Calu3 (cell line): ENCODE measurements around the gene SMOC1. TPM values are rescaled to one million over a fixed set of nuclear protein-coding genes. Genes with fewer than 3 reads are reported as not detected.

Experiments used
- BruUV-seq: library from RNA; stranded (reverse); fragments of 400-500 nt; replicated peaks from 2 replicates; lab custom pipeline; 2021; lab: Mats Ljungman, UMichigan
- CTCF ChIA-PET: fragments of 300-600 bp; sonication (Branson Sonifier 250); formaldehyde crosslinking; loops from one replicate; lab custom pipeline; 2022; ENCODE audit warnings: antibody characterized with exemption; lab: Charles Lee
- DNase-seq: peaks from one replicate; pipeline ENCODE4 v3.0.0; 2022
- H3K27ac Mint-ChIP-seq: one replicate; pipeline ENCODE4 v1.8.0; 2022; ENCODE audit warnings: mixed read lengths; ENCODE audit not compliant: unreplicated experiment
- H3K27me3 Mint-ChIP-seq: one replicate; pipeline ENCODE4 v1.8.0; 2022; ENCODE audit warnings: mixed read lengths; ENCODE audit not compliant: unreplicated experiment
- H3K36me3 Mint-ChIP-seq: one replicate; pipeline ENCODE4 v1.8.0; 2022; ENCODE audit warnings: mild to moderate bottlenecking, moderate library complexity, mixed read lengths; ENCODE audit not compliant: insufficient read depth, unreplicated experiment
- H3K4me1 Mint-ChIP-seq: one replicate; pipeline ENCODE4 v1.8.0; 2022; ENCODE audit warnings: mild to moderate bottlenecking, low read depth, mixed read lengths; ENCODE audit not compliant: unreplicated experiment
- H3K4me3 Mint-ChIP-seq: one replicate; pipeline ENCODE4 v1.8.0; 2022; ENCODE audit warnings: mild to moderate bottlenecking, low read depth, moderate library complexity, mixed read lengths; ENCODE audit not compliant: unreplicated experiment
- H3K9me3 Mint-ChIP-seq: one replicate; pipeline ENCODE4 v1.8.0; 2022; ENCODE audit warnings: low read depth, mixed read lengths; ENCODE audit not compliant: unreplicated experiment
- CTCF ChIP-seq: fragments of 200-600 bp; IDR thresholded peaks from one replicate; pipeline ENCODE4 v1.8.0; 2022; ENCODE audit warnings: antibody characterized with exemption; ENCODE audit not compliant: unreplicated experiment
- intact Hi-C: fragments of 100-400 bp; cut with micrococcal nuclease; formaldehyde crosslinking; loops from one replicate; pipeline ENCODE4 v1.10.0; 2022; ENCODE audit not compliant: unreplicated experiment
- total RNA-seq: library from RNA; stranded (reverse); gene quantifications from 2 replicates; pipeline ENCODE4 v1.2.3, GENCODE V29; 2022

Gene SMOC1
- total RNA-seq, 1 experiment from 2014 or later: 39.6 TPM

GRCh38 chr14:69948351-69948750 is 69.1 kb downstream of the SMOC1 start:
- intact Hi-C loops: no loop called here
- H3K4me1 Mint-ChIP-seq: peaks cover 37% of the 10 kb centered on the region
- TF ChIP-seq CTCF: no peak
- H3K36me3 Mint-ChIP-seq: peaks cover 2% of the 10 kb centered on the region
- H3K27me3 Mint-ChIP-seq: no peaks in the 10 kb centered on the region
- no peak overlapping the region for H3K27ac Mint-ChIP-seq
- peaks cover 3% of the 10 kb centered on the region for H3K9me3 Mint-ChIP-seq
- no TSS peak for BruUV-seq
- CTCF ChIA-PET: no interaction called here
- DNase-seq: no peak
- no peak overlapping the region for H3K4me3 Mint-ChIP-seq

- no peak overlapping the region for H3K27ac Mint-ChIP-seq
- DNase-seq: no peak
- no peaks in the 10 kb centered on the region for H3K36me3 Mint-ChIP-seq
- H3K9me3 Mint-ChIP-seq: peaks cover 3% of the 10 kb centered on the region
- no peak overlapping the region for H3K4me3 Mint-ChIP-seq
- CTCF ChIA-PET: no interaction called here
- intact Hi-C loops: no loop called here
- BruUV-seq: no TSS peak
- H3K27me3 Mint-ChIP-seq: no peaks in the 10 kb centered on the region
- peaks cover 13% of the 10 kb centered on the region for H3K4me1 Mint-ChIP-seq
- TF ChIP-seq CTCF: no peak
Observed at GRCh38 chr14:69951263-69951662, 72.0 kb downstream of the SMOC1 start.

- H3K4me1 Mint-ChIP-seq: peaks cover 10% of the 10 kb centered on the region
- intact Hi-C loops: no loop called here
- no peak overlapping the region for H3K4me3 Mint-ChIP-seq
- no peaks in the 10 kb centered on the region for H3K27me3 Mint-ChIP-seq
- peaks cover 3% of the 10 kb centered on the region for H3K9me3 Mint-ChIP-seq
- H3K27ac Mint-ChIP-seq: no peak overlapping the region
- BruUV-seq: no TSS peak
- TF ChIP-seq CTCF: no peak
- H3K36me3 Mint-ChIP-seq: no peaks in the 10 kb centered on the region
- CTCF ChIA-PET: no interaction called here
- no peak for DNase-seq
Observed at GRCh38 chr14:69951935-69952334, 72.7 kb downstream of the SMOC1 start.

GRCh38 chr14:69953266-69953915 is 74.2 kb downstream of the SMOC1 start:
- intact Hi-C loops: no loop called here
- no peak for TF ChIP-seq CTCF
- no peaks in the 10 kb centered on the region for H3K4me1 Mint-ChIP-seq
- H3K27ac Mint-ChIP-seq: no peak overlapping the region
- no peaks in the 10 kb centered on the region for H3K9me3 Mint-ChIP-seq
- H3K36me3 Mint-ChIP-seq: no peaks in the 10 kb centered on the region
- DNase-seq: no peak
- H3K4me3 Mint-ChIP-seq: no peak overlapping the region
- H3K27me3 Mint-ChIP-seq: no peaks in the 10 kb centered on the region
- BruUV-seq: no TSS peak
- CTCF ChIA-PET: no interaction called here
